SK-N-SH treated with all-trans-retinoic acid at 6 μM for 48 hours (cell line): ENCODE data around the gene RP9.

Source experiments
- ATAC-seq: fragments of 200-7000 bp; cut with Tn5 transposase; 3 replicates; pipeline ENCODE4 v1.9.1; 2020; ENCODE audit warnings: mild to moderate bottlenecking, moderate library complexity
- ARNTL ChIP-seq: fragments of 450-650 bp; formaldehyde crosslinking; IDR thresholded peaks from 2 replicates; pipeline ENCODE4 v1.5.0; 2020; ENCODE audit warnings: low read depth, mild to moderate bottlenecking, moderate library complexity, borderline replicate concordance
- BACH2 ChIP-seq: fragments of 250-450 bp; sonication (Bioruptor Pico); IDR thresholded peaks from 2 replicates; pipeline ENCODE4 v1.9.0; 2021; ENCODE audit warnings: mild to moderate bottlenecking, borderline replicate concordance
- CSDC2 ChIP-seq: fragments of 250-450 bp; sonication (Bioruptor Pico); IDR thresholded peaks from 2 replicates; pipeline ENCODE4 v1.5.0; 2020; ENCODE audit warnings: mild to moderate bottlenecking, moderate library complexity
- ESRRG ChIP-seq: fragments of 250-450 bp; sonication (Bioruptor Pico); IDR thresholded peaks from 2 replicates; pipeline ENCODE4 v1.6.1; 2021; ENCODE audit warnings: mild to moderate bottlenecking
- GLIS3 ChIP-seq: fragments of 250-450 bp; sonication (Bioruptor Pico); IDR thresholded peaks from 2 replicates; pipeline ENCODE4 v1.5.0; 2020; ENCODE audit warnings: mild to moderate bottlenecking, moderate library complexity
- ISL1 ChIP-seq: fragments of 250-450 bp; sonication (Bioruptor Pico); IDR thresholded peaks from 2 replicates; pipeline ENCODE4 v2.1.2; 2022; ENCODE audit warnings: mild to moderate bottlenecking, moderate library complexity
- OSR1 ChIP-seq: fragments of 250-450 bp; sonication (Bioruptor Pico); IDR thresholded peaks from 2 replicates; pipeline ENCODE4 v1.8.0; 2022; ENCODE audit warnings: moderate library complexity, mild to moderate bottlenecking, inconsistent platforms
- PPARA ChIP-seq: fragments of 250-450 bp; sonication (Bioruptor Pico); IDR thresholded peaks from 2 replicates; pipeline ENCODE4 v1.5.0; 2020; ENCODE audit warnings: mild to moderate bottlenecking, borderline replicate concordance
- SNAI2 ChIP-seq: fragments of 250-450 bp; sonication (Bioruptor Pico); IDR thresholded peaks from 2 replicates; pipeline ENCODE4 v1.5.0; 2020; ENCODE audit warnings: mild to moderate bottlenecking, moderate library complexity
- TCF4 ChIP-seq: fragments of 250-450 bp; sonication (Bioruptor Pico); IDR thresholded peaks from 2 replicates; pipeline ENCODE4 v1.8.0; 2021; ENCODE audit warnings: mild to moderate bottlenecking, moderate library complexity, borderline replicate concordance
- TOX ChIP-seq: fragments of 250-450 bp; sonication (Bioruptor Pico); IDR thresholded peaks from 2 replicates; pipeline ENCODE4 v1.8.0; 2021; ENCODE audit warnings: mild to moderate bottlenecking, moderate library complexity, borderline replicate concordance
- ZC3H10 ChIP-seq: fragments of 250-450 bp; sonication (Bioruptor Pico); IDR thresholded peaks from 2 replicates; pipeline ENCODE4 v1.5.1; 2021; ENCODE audit warnings: mild to moderate bottlenecking, moderate library complexity
- ZFP3 ChIP-seq: fragments of 250-450 bp; sonication (Bioruptor Pico); IDR thresholded peaks from 2 replicates; pipeline ENCODE4 v1.5.0; 2020; ENCODE audit warnings: mild to moderate bottlenecking, moderate library complexity
- ZFP30 ChIP-seq: fragments of 450-650 bp; formaldehyde crosslinking; IDR thresholded peaks from 2 replicates; pipeline ENCODE4 v1.5.0; 2022; ENCODE audit warnings: mild to moderate bottlenecking, moderate library complexity
- ZNF565 ChIP-seq: fragments of 450-650 bp; formaldehyde crosslinking; conservative IDR thresholded peaks from 2 replicates; pipeline ENCODE4 v1.5.0; 2020; ENCODE audit warnings: low read depth, mild to moderate bottlenecking, moderate library complexity
- ZNF70 ChIP-seq: fragments of 450-650 bp; formaldehyde crosslinking; IDR thresholded peaks from 2 replicates; pipeline ENCODE4 v1.5.0; 2020; ENCODE audit warnings: mild to moderate bottlenecking, moderate library complexity
- ZNF8 ChIP-seq: fragments of 450-650 bp; formaldehyde crosslinking; IDR thresholded peaks from 2 replicates; pipeline ENCODE4 v1.5.0; 2020; ENCODE audit warnings: mild to moderate bottlenecking, moderate library complexity
- TF ChIP-seq, protein P1 (sequence below): fragments of 250-450 bp; sonication (Bioruptor Pico); IDR thresholded peaks from 2 replicates; pipeline ENCODE4 v1.5.0; 2020; ENCODE audit warnings: mild to moderate bottlenecking, moderate library complexity
- TF ChIP-seq, protein P2 (sequence below): fragments of 250-450 bp; sonication (Bioruptor Pico); IDR thresholded peaks from 2 replicates; pipeline ENCODE4 v1.5.1; 2021; ENCODE audit warnings: mild to moderate bottlenecking, moderate library complexity
- TF ChIP-seq, protein P3 (sequence below): fragments of 250-450 bp; sonication (Bioruptor Pico); IDR thresholded peaks from 2 replicates; pipeline ENCODE4 v1.5.1; 2020; ENCODE audit warnings: low read depth, mild to moderate bottlenecking, moderate library complexity
- TF ChIP-seq, protein P4 (sequence below): fragments of 250-450 bp; sonication (Bioruptor Pico); IDR thresholded peaks from 2 replicates; pipeline ENCODE4 v1.8.0; 2020; ENCODE audit warnings: mild to moderate bottlenecking, moderate library complexity, borderline replicate concordance
- TF ChIP-seq, protein P5 (sequence below): fragments of 250-450 bp; sonication (Bioruptor Pico); IDR thresholded peaks from 2 replicates; pipeline ENCODE4 v1.8.0; 2021; ENCODE audit warnings: low read depth, mild to moderate bottlenecking, moderate library complexity, borderline replicate concordance

The RP9 gene

DNA sequence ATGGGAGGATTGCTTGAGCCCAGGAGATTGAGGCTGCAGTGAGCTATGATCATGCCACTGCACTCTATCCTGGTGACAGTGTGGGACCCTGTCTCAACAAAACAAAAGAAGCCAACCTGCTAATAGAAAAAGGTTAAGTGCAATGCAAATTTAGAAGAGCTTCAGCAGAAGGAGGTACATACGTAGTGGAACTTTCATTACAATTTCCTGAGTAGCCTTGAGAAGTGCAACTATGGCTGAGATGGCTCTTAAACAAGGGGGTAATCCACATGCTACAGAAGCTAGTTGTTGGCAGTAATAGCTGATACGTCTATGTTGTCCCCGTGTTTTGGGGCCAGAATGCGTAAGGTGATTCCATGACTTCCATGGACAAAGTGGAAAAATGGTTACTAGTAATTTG, 36.0 kb downstream of the RP9 start:
- TF ChIP-seq ESRRG (CRISPR knock-in tag) (no peak), ARNTL (CRISPR knock-in tag) (no peak), OSR1 (CRISPR knock-in tag) (no peak), ZC3H10 (no peak), ZFP30 (CRISPR knock-in tag) (no peak), PPARA (CRISPR knock-in tag) (no peak), BACH2 (CRISPR knock-in tag) (no peak), ZNF565 (CRISPR knock-in tag) (no peak)
- ATAC-seq: no peak

DNA sequence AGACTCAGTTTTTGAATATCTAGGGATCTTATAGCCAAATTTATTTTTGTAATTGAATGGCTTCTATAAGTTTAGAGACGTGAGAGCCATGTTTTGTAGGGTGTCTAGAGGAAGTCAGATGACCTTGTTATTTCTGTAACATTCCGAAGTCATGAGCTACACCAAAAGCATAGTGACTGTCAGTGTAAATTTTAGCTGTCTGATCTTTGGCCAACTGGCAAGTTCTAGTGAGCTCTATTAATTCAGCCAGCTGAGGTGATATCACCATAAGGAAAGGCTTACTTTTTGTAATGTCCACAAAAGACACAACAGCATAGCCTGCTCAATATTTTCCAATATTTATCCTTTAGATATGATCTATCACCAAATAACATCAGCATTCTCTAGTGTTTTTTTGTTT, 36.7 kb downstream of the RP9 start:
- ATAC-seq: peak; percentile 88

DNA sequence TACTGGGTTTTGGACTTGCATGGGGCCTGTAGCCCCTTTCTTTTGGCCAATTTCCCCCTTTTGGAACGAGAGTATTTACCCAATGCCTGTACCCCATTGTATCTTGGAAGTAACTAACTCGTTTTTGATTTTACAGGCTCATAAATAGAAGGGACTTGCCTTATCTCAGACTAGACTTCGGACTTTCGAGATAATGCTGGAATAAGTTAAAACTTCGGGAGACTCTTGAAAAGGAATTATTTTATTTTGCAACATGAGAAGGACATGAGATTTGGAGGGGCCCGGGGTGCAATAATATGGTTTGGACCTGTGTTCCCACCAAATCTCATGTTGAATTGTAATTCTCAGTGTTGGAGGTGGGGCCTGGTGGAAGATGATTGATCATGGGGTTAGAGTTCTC, 38.4 kb downstream of the RP9 start:
- TF ChIP-seq, protein P1, sequence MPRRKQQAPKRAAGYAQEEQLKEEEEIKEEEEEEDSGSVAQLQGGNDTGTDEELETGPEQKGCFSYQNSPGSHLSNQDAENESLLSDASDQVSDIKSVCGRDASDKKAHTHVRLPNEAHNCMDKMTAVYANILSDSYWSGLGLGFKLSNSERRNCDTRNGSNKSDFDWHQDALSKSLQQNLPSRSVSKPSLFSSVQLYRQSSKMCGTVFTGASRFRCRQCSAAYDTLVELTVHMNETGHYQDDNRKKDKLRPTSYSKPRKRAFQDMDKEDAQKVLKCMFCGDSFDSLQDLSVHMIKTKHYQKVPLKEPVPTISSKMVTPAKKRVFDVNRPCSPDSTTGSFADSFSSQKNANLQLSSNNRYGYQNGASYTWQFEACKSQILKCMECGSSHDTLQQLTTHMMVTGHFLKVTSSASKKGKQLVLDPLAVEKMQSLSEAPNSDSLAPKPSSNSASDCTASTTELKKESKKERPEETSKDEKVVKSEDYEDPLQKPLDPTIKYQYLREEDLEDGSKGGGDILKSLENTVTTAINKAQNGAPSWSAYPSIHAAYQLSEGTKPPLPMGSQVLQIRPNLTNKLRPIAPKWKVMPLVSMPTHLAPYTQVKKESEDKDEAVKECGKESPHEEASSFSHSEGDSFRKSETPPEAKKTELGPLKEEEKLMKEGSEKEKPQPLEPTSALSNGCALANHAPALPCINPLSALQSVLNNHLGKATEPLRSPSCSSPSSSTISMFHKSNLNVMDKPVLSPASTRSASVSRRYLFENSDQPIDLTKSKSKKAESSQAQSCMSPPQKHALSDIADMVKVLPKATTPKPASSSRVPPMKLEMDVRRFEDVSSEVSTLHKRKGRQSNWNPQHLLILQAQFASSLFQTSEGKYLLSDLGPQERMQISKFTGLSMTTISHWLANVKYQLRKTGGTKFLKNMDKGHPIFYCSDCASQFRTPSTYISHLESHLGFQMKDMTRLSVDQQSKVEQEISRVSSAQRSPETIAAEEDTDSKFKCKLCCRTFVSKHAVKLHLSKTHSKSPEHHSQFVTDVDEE (CRISPR knock-in tag): no peak
- TF ChIP-seq, protein P2, sequence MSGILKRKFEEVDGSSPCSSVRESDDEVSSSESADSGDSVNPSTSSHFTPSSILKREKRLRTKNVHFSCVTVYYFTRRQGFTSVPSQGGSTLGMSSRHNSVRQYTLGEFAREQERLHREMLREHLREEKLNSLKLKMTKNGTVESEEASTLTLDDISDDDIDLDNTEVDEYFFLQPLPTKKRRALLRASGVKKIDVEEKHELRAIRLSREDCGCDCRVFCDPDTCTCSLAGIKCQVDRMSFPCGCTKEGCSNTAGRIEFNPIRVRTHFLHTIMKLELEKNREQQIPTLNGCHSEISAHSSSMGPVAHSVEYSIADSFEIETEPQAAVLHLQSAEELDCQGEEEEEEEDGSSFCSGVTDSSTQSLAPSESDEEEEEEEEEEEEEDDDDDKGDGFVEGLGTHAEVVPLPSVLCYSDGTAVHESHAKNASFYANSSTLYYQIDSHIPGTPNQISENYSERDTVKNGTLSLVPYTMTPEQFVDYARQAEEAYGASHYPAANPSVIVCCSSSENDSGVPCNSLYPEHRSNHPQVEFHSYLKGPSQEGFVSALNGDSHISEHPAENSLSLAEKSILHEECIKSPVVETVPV (CRISPR knock-in tag): no peak
- TF ChIP-seq, protein P3, sequence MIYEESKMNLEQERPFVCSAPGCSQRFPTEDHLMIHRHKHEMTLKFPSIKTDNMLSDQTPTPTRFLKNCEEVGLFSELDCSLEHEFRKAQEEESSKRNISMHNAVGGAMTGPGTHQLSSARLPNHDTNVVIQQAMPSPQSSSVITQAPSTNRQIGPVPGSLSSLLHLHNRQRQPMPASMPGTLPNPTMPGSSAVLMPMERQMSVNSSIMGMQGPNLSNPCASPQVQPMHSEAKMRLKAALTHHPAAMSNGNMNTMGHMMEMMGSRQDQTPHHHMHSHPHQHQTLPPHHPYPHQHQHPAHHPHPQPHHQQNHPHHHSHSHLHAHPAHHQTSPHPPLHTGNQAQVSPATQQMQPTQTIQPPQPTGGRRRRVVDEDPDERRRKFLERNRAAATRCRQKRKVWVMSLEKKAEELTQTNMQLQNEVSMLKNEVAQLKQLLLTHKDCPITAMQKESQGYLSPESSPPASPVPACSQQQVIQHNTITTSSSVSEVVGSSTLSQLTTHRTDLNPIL (CRISPR knock-in tag): no peak
- TF ChIP-seq, all 23 proteins: peak for 0
- ATAC-seq: no peak

More for the DNA sequence above, 36.7 kb downstream of the RP9 start:
- no peak for TF ChIP-seq TOX
- TF ChIP-seq ISL1 (CRISPR knock-in tag): peak; percentile 31; the same call in 1 of the 2 replicates

DNA sequence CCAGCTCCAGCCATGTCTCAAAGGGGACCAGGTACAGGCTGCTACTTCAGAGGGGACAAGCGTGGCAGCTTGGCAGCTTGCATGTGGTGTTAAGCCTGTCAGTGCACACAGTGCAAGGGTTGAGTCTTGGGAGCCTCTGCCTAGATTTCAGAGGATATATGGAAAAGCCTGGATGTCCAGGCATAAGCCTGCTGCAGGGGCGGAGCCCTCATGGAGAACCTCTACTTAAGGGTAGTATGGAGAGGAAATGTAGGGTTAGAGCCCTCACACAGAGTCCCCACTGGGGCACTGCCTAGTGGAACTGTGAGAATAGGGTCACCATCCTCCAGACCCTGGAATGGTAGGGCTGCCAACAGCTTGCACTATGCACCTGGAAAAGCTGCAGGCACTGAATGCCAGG, 38.9 kb downstream of the RP9 start:
- ATAC-seq: no peak

DNA sequence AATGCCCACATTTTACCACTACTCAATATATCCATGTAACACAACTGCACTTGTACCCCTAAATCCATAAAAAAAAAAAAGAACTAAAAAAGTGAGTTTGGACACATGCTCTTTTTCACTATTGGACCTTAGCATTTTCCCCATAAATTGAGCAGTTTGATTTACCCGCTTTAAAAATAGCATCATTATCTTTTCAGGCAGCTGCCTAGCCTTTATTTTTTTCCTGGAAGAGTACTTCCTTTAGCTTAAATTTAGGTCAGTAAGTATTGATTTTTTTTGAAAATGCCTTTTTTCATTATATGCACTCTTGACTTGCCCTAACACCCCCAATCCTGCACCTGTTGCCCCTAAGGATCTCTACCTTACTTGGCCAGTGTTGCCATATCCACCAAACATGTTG, 41.3 kb downstream of the RP9 start:
- ATAC-seq: no peak
- no peak for TF ChIP-seq ESRRG (CRISPR knock-in tag)
- no peak for TF ChIP-seq ZFP3 (CRISPR knock-in tag)
- no peak for TF ChIP-seq PPARA (CRISPR knock-in tag)
- no peak for TF ChIP-seq SNAI2 (CRISPR knock-in tag)
- TF ChIP-seq, protein P1 (CRISPR knock-in tag): no peak
- TF ChIP-seq CSDC2: no peak
- TF ChIP-seq, protein P3 (CRISPR knock-in tag): no peak
- no peak for TF ChIP-seq ZNF70 (CRISPR knock-in tag)
- no peak for TF ChIP-seq GLIS3
- TF ChIP-seq, protein P4, sequence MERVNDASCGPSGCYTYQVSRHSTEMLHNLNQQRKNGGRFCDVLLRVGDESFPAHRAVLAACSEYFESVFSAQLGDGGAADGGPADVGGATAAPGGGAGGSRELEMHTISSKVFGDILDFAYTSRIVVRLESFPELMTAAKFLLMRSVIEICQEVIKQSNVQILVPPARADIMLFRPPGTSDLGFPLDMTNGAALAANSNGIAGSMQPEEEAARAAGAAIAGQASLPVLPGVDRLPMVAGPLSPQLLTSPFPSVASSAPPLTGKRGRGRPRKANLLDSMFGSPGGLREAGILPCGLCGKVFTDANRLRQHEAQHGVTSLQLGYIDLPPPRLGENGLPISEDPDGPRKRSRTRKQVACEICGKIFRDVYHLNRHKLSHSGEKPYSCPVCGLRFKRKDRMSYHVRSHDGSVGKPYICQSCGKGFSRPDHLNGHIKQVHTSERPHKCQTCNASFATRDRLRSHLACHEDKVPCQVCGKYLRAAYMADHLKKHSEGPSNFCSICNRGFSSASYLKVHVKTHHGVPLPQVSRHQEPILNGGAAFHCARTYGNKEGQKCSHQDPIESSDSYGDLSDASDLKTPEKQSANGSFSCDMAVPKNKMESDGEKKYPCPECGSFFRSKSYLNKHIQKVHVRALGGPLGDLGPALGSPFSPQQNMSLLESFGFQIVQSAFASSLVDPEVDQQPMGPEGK: no peak
- TF ChIP-seq ZNF8 (CRISPR knock-in tag): no peak

More for the DNA sequence above, 38.9 kb downstream of the RP9 start:
- TF ChIP-seq, protein P5, sequence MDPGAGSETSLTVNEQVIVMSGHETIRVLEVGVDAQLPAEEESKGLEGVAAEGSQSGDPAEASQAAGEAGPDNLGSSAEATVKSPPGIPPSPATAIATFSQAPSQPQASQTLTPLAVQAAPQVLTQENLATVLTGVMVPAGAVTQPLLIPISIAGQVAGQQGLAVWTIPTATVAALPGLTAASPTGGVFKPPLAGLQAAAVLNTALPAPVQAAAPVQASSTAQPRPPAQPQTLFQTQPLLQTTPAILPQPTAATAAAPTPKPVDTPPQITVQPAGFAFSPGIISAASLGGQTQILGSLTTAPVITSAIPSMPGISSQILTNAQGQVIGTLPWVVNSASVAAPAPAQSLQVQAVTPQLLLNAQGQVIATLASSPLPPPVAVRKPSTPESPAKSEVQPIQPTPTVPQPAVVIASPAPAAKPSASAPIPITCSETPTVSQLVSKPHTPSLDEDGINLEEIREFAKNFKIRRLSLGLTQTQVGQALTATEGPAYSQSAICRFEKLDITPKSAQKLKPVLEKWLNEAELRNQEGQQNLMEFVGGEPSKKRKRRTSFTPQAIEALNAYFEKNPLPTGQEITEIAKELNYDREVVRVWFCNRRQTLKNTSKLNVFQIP (CRISPR knock-in tag): no peak
- TF ChIP-seq ESRRG (CRISPR knock-in tag) (no peak), TOX (no peak), TCF4 (CRISPR knock-in tag) (no peak), ZNF70 (CRISPR knock-in tag) (no peak), ZNF8 (CRISPR knock-in tag) (no peak)
- TF ChIP-seq, all 23 proteins: peak for 0
